Body of pancreas (tissue), 4 donors: ENCODE results near the gene TMED4.

Source experiments
- POLR2A ChIP-seq, 3 donors: fragments of 450-650 bp; IDR thresholded peaks; one replicate each; pipeline ENCODE4 v1.6.1; 2016; ENCODE audit warnings: antibody characterized with exemption in 3 of 3, mild to moderate bottlenecking in 2 of 3
- TF ChIP-seq, protein P1 (sequence below), 7 experiments: fragments of 450-650 bp in 4 of 7; fragments of 200-600 bp in 3 of 7; sonication (generic) in 3 of 7; IDR thresholded peaks; one replicate each; pipeline ENCODE4 v1.5.1; 2016 to 2019; ENCODE audit warnings: antibody characterized with exemption in 7 of 7

DNA sequence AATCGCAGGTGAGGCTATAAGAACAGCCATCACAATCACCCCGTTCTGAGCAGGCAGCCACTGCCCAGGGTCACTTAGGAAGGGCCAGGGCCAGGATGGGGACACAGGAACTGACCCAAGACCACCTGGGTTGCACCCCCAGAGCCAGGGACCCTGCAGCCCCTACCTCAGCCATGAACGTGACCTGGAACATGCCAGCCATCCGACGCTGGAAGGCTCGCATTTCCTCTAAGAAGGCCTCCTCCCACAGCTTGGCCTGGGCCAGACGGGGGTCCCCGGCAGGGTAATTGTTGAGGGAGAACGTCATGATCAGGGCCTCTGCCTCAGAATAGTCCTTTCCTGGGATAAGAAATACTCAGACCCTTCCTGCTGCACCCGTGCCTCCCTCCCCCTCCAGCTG lies 45.9 kb downstream of the TMED4 start:
- TF ChIP-seq, protein P1, sequence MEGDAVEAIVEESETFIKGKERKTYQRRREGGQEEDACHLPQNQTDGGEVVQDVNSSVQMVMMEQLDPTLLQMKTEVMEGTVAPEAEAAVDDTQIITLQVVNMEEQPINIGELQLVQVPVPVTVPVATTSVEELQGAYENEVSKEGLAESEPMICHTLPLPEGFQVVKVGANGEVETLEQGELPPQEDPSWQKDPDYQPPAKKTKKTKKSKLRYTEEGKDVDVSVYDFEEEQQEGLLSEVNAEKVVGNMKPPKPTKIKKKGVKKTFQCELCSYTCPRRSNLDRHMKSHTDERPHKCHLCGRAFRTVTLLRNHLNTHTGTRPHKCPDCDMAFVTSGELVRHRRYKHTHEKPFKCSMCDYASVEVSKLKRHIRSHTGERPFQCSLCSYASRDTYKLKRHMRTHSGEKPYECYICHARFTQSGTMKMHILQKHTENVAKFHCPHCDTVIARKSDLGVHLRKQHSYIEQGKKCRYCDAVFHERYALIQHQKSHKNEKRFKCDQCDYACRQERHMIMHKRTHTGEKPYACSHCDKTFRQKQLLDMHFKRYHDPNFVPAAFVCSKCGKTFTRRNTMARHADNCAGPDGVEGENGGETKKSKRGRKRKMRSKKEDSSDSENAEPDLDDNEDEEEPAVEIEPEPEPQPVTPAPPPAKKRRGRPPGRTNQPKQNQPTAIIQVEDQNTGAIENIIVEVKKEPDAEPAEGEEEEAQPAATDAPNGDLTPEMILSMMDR (IDR thresholded peaks at IDR 0.05), result no peak
- TF ChIP-seq POLR2A (IDR thresholded peaks at IDR 0.05), result no peak
